Liver (tissue), 3 donors: ENCODE results near the gene IFITM10.

Experiments
- FOXA1 ChIP-seq: IDR thresholded peaks from 2 replicates; pipeline ENCODE4 v1.6.1; 2016; ENCODE audit warnings: antibody characterized with exemption
- HNF4G ChIP-seq: IDR thresholded peaks from 2 replicates; pipeline ENCODE4 v1.6.1; 2016; ENCODE audit warnings: antibody characterized with exemption
- MAX ChIP-seq: IDR thresholded peaks from 2 replicates; pipeline ENCODE4 v1.6.1; 2016; ENCODE audit warnings: antibody characterized with exemption
- RAD21 ChIP-seq, 2 donors: IDR thresholded peaks; 2 replicates each; pipeline ENCODE4 v1.6.1; 2016; ENCODE audit warnings: antibody characterized with exemption in 2 of 2, mild to moderate bottlenecking in 2 of 2
- REST ChIP-seq: IDR thresholded peaks from 2 replicates; pipeline ENCODE4 v1.6.1; 2016; ENCODE audit warnings: antibody characterized with exemption, mild to moderate bottlenecking
- RXRA ChIP-seq, 2 donors: IDR thresholded peaks; 2 replicates each; pipeline ENCODE4 v1.6.1; 2017 to 2018; ENCODE audit warnings: antibody characterized with exemption in 2 of 2, mild to moderate bottlenecking in 1 of 2
- SP1 ChIP-seq: IDR thresholded peaks from 2 replicates; pipeline ENCODE4 v1.6.1; 2018; ENCODE audit warnings: antibody characterized with exemption, mild to moderate bottlenecking
- TAF1 ChIP-seq: conservative IDR thresholded peaks from 2 replicates; pipeline ENCODE4 v1.6.1; 2016; ENCODE audit warnings: antibody characterized with exemption, mild to moderate bottlenecking
- YY1 ChIP-seq: IDR thresholded peaks from 2 replicates; pipeline ENCODE4 v1.6.1; 2016; ENCODE audit warnings: antibody characterized with exemption, mild to moderate bottlenecking
- ZBTB33 ChIP-seq: IDR thresholded peaks from 2 replicates; pipeline ENCODE4 v1.6.1; 2016; ENCODE audit warnings: antibody characterized with exemption
- TF ChIP-seq, protein P1 (sequence below): fragments of 150-350 bp; IDR thresholded peaks from 2 replicates; pipeline ENCODE4 v1.5.1; 2017; ENCODE audit warnings: improper control_type of control experiment, low read depth, low read length; ENCODE audit not compliant: missing input control
- TF ChIP-seq, protein P2 (sequence below): IDR thresholded peaks from 2 replicates; pipeline ENCODE4 v1.6.1; 2016; ENCODE audit warnings: antibody characterized with exemption
- donor health status: healthy.
- donor health status: healthy.

- TF ChIP-seq, protein P1, sequence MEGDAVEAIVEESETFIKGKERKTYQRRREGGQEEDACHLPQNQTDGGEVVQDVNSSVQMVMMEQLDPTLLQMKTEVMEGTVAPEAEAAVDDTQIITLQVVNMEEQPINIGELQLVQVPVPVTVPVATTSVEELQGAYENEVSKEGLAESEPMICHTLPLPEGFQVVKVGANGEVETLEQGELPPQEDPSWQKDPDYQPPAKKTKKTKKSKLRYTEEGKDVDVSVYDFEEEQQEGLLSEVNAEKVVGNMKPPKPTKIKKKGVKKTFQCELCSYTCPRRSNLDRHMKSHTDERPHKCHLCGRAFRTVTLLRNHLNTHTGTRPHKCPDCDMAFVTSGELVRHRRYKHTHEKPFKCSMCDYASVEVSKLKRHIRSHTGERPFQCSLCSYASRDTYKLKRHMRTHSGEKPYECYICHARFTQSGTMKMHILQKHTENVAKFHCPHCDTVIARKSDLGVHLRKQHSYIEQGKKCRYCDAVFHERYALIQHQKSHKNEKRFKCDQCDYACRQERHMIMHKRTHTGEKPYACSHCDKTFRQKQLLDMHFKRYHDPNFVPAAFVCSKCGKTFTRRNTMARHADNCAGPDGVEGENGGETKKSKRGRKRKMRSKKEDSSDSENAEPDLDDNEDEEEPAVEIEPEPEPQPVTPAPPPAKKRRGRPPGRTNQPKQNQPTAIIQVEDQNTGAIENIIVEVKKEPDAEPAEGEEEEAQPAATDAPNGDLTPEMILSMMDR = no peak
- TF ChIP-seq ZBTB33 (no peak), TAF1 (no peak), RXRA (IDR thresholded peaks at IDR 0.05) (no peak), HNF4G (no peak), SP1 (no peak), MAX (no peak), YY1 (no peak), RAD21 (IDR thresholded peaks at IDR 0.05) (no peak), FOXA1 (no peak), REST (no peak)
- TF ChIP-seq, protein P2, sequence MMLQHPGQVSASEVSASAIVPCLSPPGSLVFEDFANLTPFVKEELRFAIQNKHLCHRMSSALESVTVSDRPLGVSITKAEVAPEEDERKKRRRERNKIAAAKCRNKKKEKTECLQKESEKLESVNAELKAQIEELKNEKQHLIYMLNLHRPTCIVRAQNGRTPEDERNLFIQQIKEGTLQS = no peak
Measured at GRCh38 chr11:1771273-1771672, 20.9 kb upstream of the IFITM10 start.
